Activated naive CD4-positive, alpha-beta T cell treated with anti-CD3 and anti-CD28 coated beads for 36 hours (primary cell): ENCODE data around the gene LYAR. TPM values are rescaled to one million over a fixed set of nuclear protein-coding genes. Genes with fewer than 3 reads are reported as not detected.

Source experiments
- total RNA-seq, 2 experiments: library from RNA; stranded (reverse); gene quantifications; one replicate each; pipeline ENCODE4 v1.2.3, GENCODE V29; 2021

Gene LYAR
- total RNA-seq, 2 experiments from 2014 or later: 42.3 to 42.4 TPM

Other genes starting within 250 kb of the LYAR start
- gene OTOP1, start 63.2 kb downstream of the LYAR start, total RNA-seq: not detected
- 10 to 100 TPM; 21.7 to 22.0 TPM for gene TMEM128, start 41.9 kb downstream of the LYAR start, total RNA-seq
- 1 to 10 TPM; 4.2 to 4.5 TPM for gene ZBTB49, start 97 bp upstream of the LYAR start, total RNA-seq
- 1 to 10 TPM; 1.9 to 2.1 TPM for gene NSG1, start 96.9 kb upstream of the LYAR start, total RNA-seq